ENCODE measurements around the gene RTF2.

GRCh38 chr20:56516631-56517030 lies 48.2 kb downstream of the RTF2 start:
- TF ChIP-seq ZNF12 (CRISPR knock-in tag; IDR thresholded peaks at IDR 0.05), result no peak
- no peak for TF ChIP-seq TBL1XR1 (IDR thresholded peaks at IDR 0.05; ENCODE audit: borderline replicate concordance, low read length, partially characterized antibody)
- TF ChIP-seq FOXK1 (CRISPR knock-in tag; IDR thresholded peaks at IDR 0.05; ENCODE audit: borderline replicate concordance, low read depth), result no peak
- TF ChIP-seq CTCF (CRISPR knock-in tag; IDR thresholded peaks at IDR 0.05), result no peak
- no peak for TF ChIP-seq ZNF350 (CRISPR knock-in tag; IDR thresholded peaks at IDR 0.05; ENCODE audit: borderline replicate concordance, low read depth)
- no peak for TF ChIP-seq NR3C1 (CRISPR knock-in tag; IDR thresholded peaks at IDR 0.05)
- no peak for TF ChIP-seq JUN (CRISPR knock-in tag; IDR thresholded peaks at IDR 0.05)
- TF ChIP-seq SMARCC2 (IDR thresholded peaks at IDR 0.05), result no peak
- TF ChIP-seq MAX (IDR thresholded peaks at IDR 0.05), result no peak
- no peak for TF ChIP-seq PAX8 (CRISPR knock-in tag; IDR thresholded peaks at IDR 0.05; ENCODE audit: borderline replicate concordance)
- no peak for TF ChIP-seq ZSCAN12 (CRISPR knock-in tag; IDR thresholded peaks at IDR 0.05)
- no peak for TF ChIP-seq POLR2A (IDR thresholded peaks at IDR 0.05; ENCODE audit: insufficient read depth in 1 of 2, low read depth in 2 of 2, low read length in 2 of 2)
- no peak for TF ChIP-seq PHF20 (CRISPR knock-in tag; IDR thresholded peaks at IDR 0.05)
- TF ChIP-seq ZNF503 (CRISPR knock-in tag; IDR thresholded peaks at IDR 0.05), result no peak
